HG03045 (cell line): ENCODE results near the gene ACBD5.

Experiments used
- ATAC-seq: cut with Tn5 transposase; IDR thresholded peaks from one replicate; pipeline ENCODE4 v1.9.1; 2021; ENCODE audit warnings: mild to moderate bottlenecking, moderate library complexity; ENCODE audit not compliant: unreplicated experiment

Gene ACBD5

DNA sequence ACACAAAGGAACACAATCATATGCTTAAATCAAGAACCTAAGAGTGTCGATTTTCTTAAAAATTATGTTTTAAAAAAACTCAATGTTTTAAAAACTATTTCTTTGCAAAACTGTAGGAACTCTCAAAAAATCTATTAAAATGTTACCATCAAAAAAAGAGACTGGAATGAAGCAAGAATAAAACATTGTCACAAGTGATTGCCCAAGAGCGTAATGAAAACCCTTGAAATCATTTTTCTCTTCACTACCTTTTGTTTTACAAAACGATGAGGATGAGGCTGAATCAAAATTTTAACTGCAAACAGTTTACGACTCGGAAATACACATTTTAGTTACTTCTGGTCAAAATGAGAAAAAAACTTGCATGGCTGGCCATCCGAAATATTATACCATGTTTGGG, 87.3 kb downstream of the ACBD5 start:
- no peak for ATAC-seq

DNA sequence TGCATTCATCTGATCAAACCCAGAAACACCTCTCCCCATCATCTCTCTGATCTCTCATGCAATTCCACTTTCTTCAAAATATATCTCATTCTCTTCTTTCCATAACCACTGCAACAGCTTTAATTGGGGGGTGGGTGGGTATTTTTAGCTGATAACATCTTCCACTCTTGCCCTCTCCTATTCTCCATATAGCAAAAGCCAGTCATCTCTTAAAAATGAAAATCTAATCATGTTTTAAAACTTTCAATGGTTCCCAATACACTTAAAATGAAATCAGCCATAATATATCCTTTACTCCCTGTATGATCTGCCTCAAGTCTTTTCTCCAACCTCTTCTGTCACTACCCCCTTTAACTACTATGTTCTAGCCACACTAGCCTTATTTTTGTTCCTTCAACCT, 87.9 kb downstream of the ACBD5 start:
- ATAC-seq: no peak

DNA sequence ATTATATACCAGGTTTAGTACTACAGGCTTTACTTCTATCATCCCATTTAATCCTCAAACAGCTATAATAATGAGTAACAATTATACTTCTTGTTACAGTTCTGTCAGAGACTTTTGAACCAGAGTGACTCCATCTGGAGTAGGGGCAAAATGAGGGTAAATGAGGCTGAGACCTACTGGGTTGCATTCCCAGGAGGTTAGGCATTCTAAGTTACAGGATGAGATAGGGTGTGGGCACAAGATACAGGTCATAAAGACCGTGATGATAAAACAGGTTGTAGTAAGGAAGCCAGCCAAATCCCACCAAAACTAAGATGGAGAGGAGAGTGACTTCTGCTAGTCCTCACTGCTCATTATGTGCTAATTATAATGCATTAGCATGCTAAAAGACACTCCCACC, 90.3 kb downstream of the ACBD5 start:
- ATAC-seq: no peak

DNA sequence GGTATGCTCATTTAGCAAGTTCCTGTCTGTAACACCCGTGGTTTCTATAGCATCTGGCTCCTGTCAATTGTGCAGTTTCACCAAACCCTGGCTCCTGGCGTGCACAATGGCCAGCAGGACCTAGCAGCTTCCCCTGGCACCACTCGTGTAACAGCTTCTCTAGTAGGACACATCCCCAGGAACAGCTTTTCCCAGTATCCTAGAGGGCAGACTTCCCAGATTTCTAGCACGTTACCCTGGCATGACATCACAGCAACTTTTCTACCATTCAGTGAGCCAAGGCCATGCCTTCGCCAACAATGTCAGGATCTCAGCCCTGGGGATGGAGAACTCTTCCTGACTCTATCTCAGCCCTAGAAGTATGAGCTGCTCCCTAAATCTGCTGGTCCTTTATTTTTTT, 92.9 kb downstream of the ACBD5 start:
- no peak for ATAC-seq

DNA sequence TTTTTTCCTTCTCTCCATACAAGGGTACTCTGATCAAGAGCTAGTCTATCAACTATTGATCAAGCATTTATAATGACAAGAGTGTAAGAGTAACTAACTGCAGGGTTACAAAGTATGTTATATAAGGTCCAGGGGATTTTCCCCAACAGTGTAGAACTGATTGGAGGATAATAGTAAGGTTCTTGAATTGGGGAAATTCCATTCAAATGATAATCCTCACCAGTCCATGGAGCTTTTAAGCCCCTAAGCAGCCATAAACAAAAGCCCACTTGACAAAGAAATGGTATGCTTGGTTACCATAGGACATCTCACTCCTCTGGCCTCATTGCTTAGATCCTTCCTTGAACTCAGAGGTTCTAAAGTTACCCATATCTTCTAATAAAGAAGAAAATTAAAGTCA, 94.7 kb downstream of the ACBD5 start:
- ATAC-seq: no peak
